WTC11 (cell line): ENCODE results near the gene LAMP1. TPM values are rescaled to one million over a fixed set of nuclear protein-coding genes. Genes with fewer than 3 reads are reported as not detected.
A peak's percentile ranks its signal among the peaks of the same experiment; 100 is the strongest.

ENCODE experiments used
- ATAC-seq: fragments of 200-7000 bp; cut with Tn5 transposase; 2 replicates; pipeline ENCODE4 v1.10.0; 2021; ENCODE audit warnings: mild to moderate bottlenecking, moderate library complexity
- CTCF ChIA-PET: fragments of 300-600 bp; sonication (Branson Sonifier 250); formaldehyde crosslinking; loops from one replicate; lab custom pipeline; 2021; ENCODE audit warnings: antibody characterized with exemption; lab: Charles Lee
- POLR2A ChIA-PET: fragments of 350-600 bp; sonication (Branson Sonifier 250); formaldehyde crosslinking; loops from one replicate; lab custom pipeline; 2021; ENCODE audit warnings: antibody characterized with exemption; lab: Charles Lee
- DNase-seq: peaks from one replicate; pipeline ENCODE4 v3.0.0; 2021; ENCODE audit warnings: low spot score
- H3K27ac Mint-ChIP-seq: 2 replicates; pipeline ENCODE4 v1.8.0; 2021; ENCODE audit warnings: mixed read lengths
- H3K27me3 Mint-ChIP-seq: 2 replicates; pipeline ENCODE4 v1.8.0; 2021; ENCODE audit warnings: low read depth, mild to moderate bottlenecking, moderate library complexity, mixed read lengths
- H3K36me3 Mint-ChIP-seq: 2 replicates; pipeline ENCODE4 v1.8.0; 2021; ENCODE audit warnings: mixed read lengths
- H3K4me1 Mint-ChIP-seq: 2 replicates; pipeline ENCODE4 v1.8.0; 2022; ENCODE audit warnings: mixed read lengths
- H3K4me3 Mint-ChIP-seq: 2 replicates; pipeline ENCODE4 v1.8.0; 2021; ENCODE audit warnings: mild to moderate bottlenecking, moderate library complexity, mixed read lengths
- H3K9me3 Mint-ChIP-seq: 2 replicates; pipeline ENCODE4 v1.8.0; 2021; ENCODE audit warnings: mixed read lengths
- AFF4 ChIP-seq: sonication (generic); formaldehyde crosslinking; IDR thresholded peaks from 2 replicates; pipeline ENCODE4 v1.8.1; 2023; ENCODE audit warnings: mild to moderate bottlenecking, missing genetic modification reagents, borderline replicate concordance
- CDX4 ChIP-seq: fragments of 250-450 bp; sonication (Bioruptor Pico); IDR thresholded peaks from 2 replicates; pipeline ENCODE4 v1.9.0; 2021; ENCODE audit warnings: moderate library complexity, mild to moderate bottlenecking, inconsistent platforms, borderline replicate concordance
- CREM ChIP-seq: sonication (generic); formaldehyde crosslinking; IDR thresholded peaks from 2 replicates; pipeline ENCODE4 v1.8.1; 2022; ENCODE audit warnings: mild to moderate bottlenecking, missing genetic modification reagents, moderate library complexity
- CTCF ChIP-seq: fragments of 200-600 bp; IDR thresholded peaks from 2 replicates; pipeline ENCODE4 v1.8.0; 2022; ENCODE audit warnings: antibody characterized with exemption
- E2F5 ChIP-seq: sonication (generic); formaldehyde crosslinking; IDR thresholded peaks from 2 replicates; pipeline ENCODE4 v1.8.1; 2022; ENCODE audit warnings: mild to moderate bottlenecking, moderate library complexity, missing genetic modification reagents
- ERG ChIP-seq: fragments of 250-450 bp; sonication (Bioruptor Pico); IDR thresholded peaks from 2 replicates; pipeline ENCODE4 v1.8.0; 2021; ENCODE audit warnings: mild to moderate bottlenecking
- FOXK1 ChIP-seq: sonication (generic); formaldehyde crosslinking; IDR thresholded peaks from 2 replicates; pipeline ENCODE4 v1.8.0; 2022; ENCODE audit warnings: mild to moderate bottlenecking, moderate library complexity, missing genetic modification reagents
- HMGXB4 ChIP-seq: sonication (generic); formaldehyde crosslinking; IDR thresholded peaks from 2 replicates; pipeline ENCODE4 v1.8.1; 2023; ENCODE audit warnings: mild to moderate bottlenecking, moderate library complexity, missing genetic modification reagents
- PRRX2 ChIP-seq: fragments of 250-450 bp; sonication (Bioruptor Pico); IDR thresholded peaks from 2 replicates; pipeline ENCODE4 v1.8.0; 2021; ENCODE audit warnings: mild to moderate bottlenecking
- SMAD3 ChIP-seq: sonication (generic); formaldehyde crosslinking; IDR thresholded peaks from 2 replicates; pipeline ENCODE4 v1.8.0; 2022; ENCODE audit warnings: missing genetic modification reagents, mild to moderate bottlenecking, borderline replicate concordance
- SMAD4 ChIP-seq: sonication (generic); formaldehyde crosslinking; IDR thresholded peaks from 2 replicates; pipeline ENCODE4 v1.8.0; 2022; ENCODE audit warnings: mild to moderate bottlenecking, missing genetic modification reagents
- SOX15 ChIP-seq: fragments of 250-450 bp; sonication (Bioruptor Pico); IDR thresholded peaks from 2 replicates; pipeline ENCODE4 v1.9.0; 2021; ENCODE audit warnings: mild to moderate bottlenecking
- TEAD4 ChIP-seq: sonication (generic); formaldehyde crosslinking; IDR thresholded peaks from 2 replicates; pipeline ENCODE4 v1.8.0; 2022; ENCODE audit warnings: mild to moderate bottlenecking, missing genetic modification reagents
- ZBTB21 ChIP-seq: sonication (generic); formaldehyde crosslinking; IDR thresholded peaks from 2 replicates; pipeline ENCODE4 v1.8.1; 2023; ENCODE audit warnings: mild to moderate bottlenecking, missing genetic modification reagents, borderline replicate concordance
- ZNF121 ChIP-seq: sonication (generic); formaldehyde crosslinking; IDR thresholded peaks from 2 replicates; pipeline ENCODE4 v1.8.0; 2023; ENCODE audit warnings: missing genetic modification reagents
- ZNF317 ChIP-seq: sonication (generic); formaldehyde crosslinking; IDR thresholded peaks from 2 replicates; pipeline ENCODE4 v1.8.1; 2023; ENCODE audit warnings: low read depth, mild to moderate bottlenecking, moderate library complexity, missing genetic modification reagents, borderline replicate concordance
- total RNA-seq: library from RNA; stranded (reverse); gene quantifications from 3 replicates; pipeline ENCODE4 v1.2.3, GENCODE V29; 2021
- TF ChIP-seq, protein P1 (sequence below): sonication (generic); formaldehyde crosslinking; IDR thresholded peaks from 2 replicates; pipeline ENCODE4 v1.8.0; 2022; ENCODE audit warnings: mild to moderate bottlenecking, missing genetic modification reagents
- TF ChIP-seq, protein P2 (sequence below): sonication (generic); formaldehyde crosslinking; conservative IDR thresholded peaks from 2 replicates; pipeline ENCODE4 v1.8.1; 2022; ENCODE audit warnings: mild to moderate bottlenecking, missing genetic modification reagents
- TF ChIP-seq, protein P3 (sequence below): sonication (generic); formaldehyde crosslinking; IDR thresholded peaks from 2 replicates; pipeline ENCODE4 v1.8.1; 2023; ENCODE audit warnings: mild to moderate bottlenecking, missing genetic modification reagents, moderate library complexity

Gene LAMP1
- total RNA-seq, 1 experiment from 2014 or later, result 150 TPM

DNA sequence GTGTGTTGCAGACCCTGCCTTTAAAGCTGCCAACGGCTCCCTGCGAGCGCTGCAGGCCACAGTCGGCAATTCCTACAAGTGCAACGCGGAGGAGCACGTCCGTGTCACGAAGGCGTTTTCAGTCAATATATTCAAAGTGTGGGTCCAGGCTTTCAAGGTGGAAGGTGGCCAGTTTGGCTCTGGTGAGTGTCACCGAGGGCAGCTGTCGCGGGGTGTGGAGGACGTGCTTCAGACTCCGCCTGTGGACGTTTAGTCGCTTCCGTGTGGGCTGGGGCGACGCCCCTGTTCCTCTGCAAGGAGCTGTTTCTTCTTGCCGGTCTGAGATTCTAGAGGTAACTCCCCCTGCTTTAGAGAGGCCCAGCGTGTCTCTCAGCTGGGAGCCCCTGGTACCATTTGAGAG is 24.5 kb downstream of the LAMP1 start:
- H3K4me3 Mint-ChIP-seq, result no peak overlapping the region
- POLR2A ChIA-PET, result no interaction called here
- DNase-seq (no peak), ATAC-seq (no peak; the same call in 1 of the 2 replicates)
- no peaks in the 10 kb centered on the region for H3K27me3 Mint-ChIP-seq
- CTCF ChIA-PET, result no interaction called here
- TF ChIP-seq, protein P1, sequence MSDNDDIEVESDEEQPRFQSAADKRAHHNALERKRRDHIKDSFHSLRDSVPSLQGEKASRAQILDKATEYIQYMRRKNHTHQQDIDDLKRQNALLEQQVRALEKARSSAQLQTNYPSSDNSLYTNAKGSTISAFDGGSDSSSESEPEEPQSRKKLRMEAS, result no peak
- TF ChIP-seq SMAD4 (CRISPR knock-in tag) (no peak), CREM (CRISPR knock-in tag) (no peak), FOXK1 (no peak), E2F5 (CRISPR knock-in tag) (no peak), CDX4 (no peak), ZBTB21 (CRISPR knock-in tag) (no peak), AFF4 (CRISPR knock-in tag) (no peak), SMAD3 (CRISPR knock-in tag) (no peak)
- peak overlapping the region; percentile 65 for H3K27ac Mint-ChIP-seq
- H3K36me3 Mint-ChIP-seq, result peaks cover 59% of the 10 kb centered on the region
- H3K9me3 Mint-ChIP-seq, result no peaks in the 10 kb centered on the region
- H3K4me1 Mint-ChIP-seq, result no peaks in the 10 kb centered on the region

DNA sequence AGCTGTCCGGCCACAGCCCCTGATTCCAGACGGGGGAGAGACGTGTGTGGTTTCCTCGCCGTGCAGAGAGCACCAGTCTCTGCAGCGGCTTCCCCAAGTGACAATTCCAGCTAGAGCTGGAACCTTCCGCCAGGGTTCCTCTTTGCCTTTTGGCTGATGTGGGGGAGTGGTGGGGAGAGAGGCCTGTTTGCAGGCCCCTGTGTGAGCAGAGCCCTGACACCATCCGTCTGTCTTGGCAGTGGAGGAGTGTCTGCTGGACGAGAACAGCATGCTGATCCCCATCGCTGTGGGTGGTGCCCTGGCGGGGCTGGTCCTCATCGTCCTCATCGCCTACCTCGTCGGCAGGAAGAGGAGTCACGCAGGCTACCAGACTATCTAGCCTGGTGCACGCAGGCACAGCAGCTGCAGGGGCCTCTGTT is 25.0 kb downstream of the LAMP1 start:
- no peak for DNase-seq
- H3K9me3 Mint-ChIP-seq, result no peaks in the 10 kb centered on the region
- no peaks in the 10 kb centered on the region for H3K27me3 Mint-ChIP-seq
- CTCF ChIA-PET, result interaction anchor here (0.6 kb wide), 1 partner anchor 59 kb away, joined by 3 read pairs; no protein-coding TSS in a partner anchor
- POLR2A ChIA-PET, result no interaction called here
- peak overlapping the region; percentile 65; the same call in 1 of the 2 replicates for H3K27ac Mint-ChIP-seq
- peaks cover 62% of the 10 kb centered on the region for H3K36me3 Mint-ChIP-seq
- ATAC-seq, result no peak; the same call in none of the 2 replicates
- no peaks in the 10 kb centered on the region for H3K4me1 Mint-ChIP-seq
- H3K4me3 Mint-ChIP-seq, result no peak overlapping the region
- TF ChIP-seq CTCF (no peak), PRRX2 (CRISPR knock-in tag) (no peak), SOX15 (CRISPR knock-in tag) (no peak), ERG (no peak), ZNF317 (CRISPR knock-in tag) (no peak), ZNF121 (CRISPR knock-in tag) (no peak), HMGXB4 (no peak), TEAD4 (no peak)
- TF ChIP-seq, protein P1, result no peak
- TF ChIP-seq, protein P2, sequence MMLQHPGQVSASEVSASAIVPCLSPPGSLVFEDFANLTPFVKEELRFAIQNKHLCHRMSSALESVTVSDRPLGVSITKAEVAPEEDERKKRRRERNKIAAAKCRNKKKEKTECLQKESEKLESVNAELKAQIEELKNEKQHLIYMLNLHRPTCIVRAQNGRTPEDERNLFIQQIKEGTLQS (CRISPR knock-in tag), result no peak
- TF ChIP-seq, protein P3, sequence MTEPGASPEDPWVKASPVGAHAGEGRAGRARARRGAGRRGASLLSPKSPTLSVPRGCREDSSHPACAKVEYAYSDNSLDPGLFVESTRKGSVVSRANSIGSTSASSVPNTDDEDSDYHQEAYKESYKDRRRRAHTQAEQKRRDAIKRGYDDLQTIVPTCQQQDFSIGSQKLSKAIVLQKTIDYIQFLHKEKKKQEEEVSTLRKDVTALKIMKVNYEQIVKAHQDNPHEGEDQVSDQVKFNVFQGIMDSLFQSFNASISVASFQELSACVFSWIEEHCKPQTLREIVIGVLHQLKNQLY (CRISPR knock-in tag), result no peak
